Astrocyte (in vitro differentiated cells and primary cell): ENCODE results near the gene TNFAIP1. TPM values are rescaled to one million over a fixed set of nuclear protein-coding genes. Genes with fewer than 3 reads are reported as not detected.

Source experiments
- DNase-seq: peaks from one replicate; pipeline ENCODE4 v3.0.0-alpha.2; 2010; ENCODE audit warnings: low read depth
- FAIRE-seq: peaks from 2 replicates; lab custom pipeline; 2011; peaks lifted over from hg19 to GRCh38; lab: Jason Lieb, UNC
- H2AFZ ChIP-seq: 2 replicates; pipeline ENCODE4 v1.6.0; 2012; ENCODE audit warnings: low read depth, low read length, inconsistent platforms
- H3K27ac ChIP-seq: 2 replicates; pipeline ENCODE4 v1.5.1; 2011; ENCODE audit warnings: low read depth, low read length, inconsistent platforms
- H3K27me3 ChIP-seq: 2 replicates; pipeline ENCODE4 v1.6.0; 2011; ENCODE audit warnings: low read length, inconsistent platforms; ENCODE audit not compliant: insufficient read depth
- H3K36me3 ChIP-seq: 2 replicates; pipeline ENCODE4 v1.5.1; 2011; ENCODE audit warnings: low read length, inconsistent platforms; ENCODE audit not compliant: insufficient read depth
- H3K4me1 ChIP-seq: 2 replicates; pipeline ENCODE4 v1.5.1; 2011; ENCODE audit warnings: low read length, inconsistent platforms; ENCODE audit not compliant: insufficient read depth
- H3K4me2 ChIP-seq: 2 replicates; pipeline ENCODE4 v1.6.0; 2012; ENCODE audit warnings: low read length, inconsistent platforms
- H3K4me3 ChIP-seq: 2 replicates; pipeline ENCODE4 v1.5.1; 2011; ENCODE audit warnings: low read depth, mild to moderate bottlenecking, low read length, inconsistent platforms; ENCODE audit not compliant: insufficient read depth
- H3K79me2 ChIP-seq: 2 replicates; pipeline ENCODE4 v1.6.0; 2012; ENCODE audit warnings: mild to moderate bottlenecking, low read length, inconsistent platforms; ENCODE audit not compliant: insufficient read depth
- H3K9ac ChIP-seq: 2 replicates; pipeline ENCODE4 v1.6.0; 2012; ENCODE audit warnings: mild to moderate bottlenecking, low read length, inconsistent platforms
- H3K9me3 ChIP-seq: 2 replicates; pipeline ENCODE4 v1.5.1; 2012; ENCODE audit warnings: low read depth, mild to moderate bottlenecking, low read length, inconsistent platforms; ENCODE audit not compliant: insufficient read depth
- H4K20me1 ChIP-seq: 2 replicates; pipeline ENCODE4 v1.6.0; 2012; ENCODE audit warnings: low read length, inconsistent platforms; ENCODE audit not compliant: insufficient read depth
- H3K27ac Mint-ChIP-seq: one replicate; pipeline ENCODE4 v1.8.0; 2021; ENCODE audit warnings: mild to moderate bottlenecking, mixed read lengths; ENCODE audit not compliant: unreplicated experiment
- H3K27me3 Mint-ChIP-seq: one replicate; pipeline ENCODE4 v1.8.0; 2021; ENCODE audit warnings: low read depth, mixed read lengths; ENCODE audit not compliant: unreplicated experiment
- H3K36me3 Mint-ChIP-seq: one replicate; pipeline ENCODE4 v1.8.0; 2021; ENCODE audit warnings: low read depth, mixed read lengths; ENCODE audit not compliant: unreplicated experiment
- H3K4me1 Mint-ChIP-seq: one replicate; pipeline ENCODE4 v1.8.0; 2021; ENCODE audit warnings: low read depth, mixed read lengths; ENCODE audit not compliant: unreplicated experiment
- H3K4me3 Mint-ChIP-seq: one replicate; pipeline ENCODE4 v1.8.0; 2021; ENCODE audit warnings: mild to moderate bottlenecking, moderate library complexity, mixed read lengths; ENCODE audit not compliant: unreplicated experiment
- H3K9me3 Mint-ChIP-seq: one replicate; pipeline ENCODE4 v1.8.0; 2021; ENCODE audit warnings: mild to moderate bottlenecking, mixed read lengths; ENCODE audit not compliant: unreplicated experiment
- EZH2 ChIP-seq: IDR thresholded peaks from 2 replicates; pipeline ENCODE4 v1.6.1; 2012; ENCODE audit warnings: mild to moderate bottlenecking, low read length, inconsistent platforms; ENCODE audit not compliant: insufficient read depth
- total RNA-seq: library from RNA; stranded (reverse); gene quantifications from 2 replicates; pipeline ENCODE4 v1.2.1, GENCODE V29; 2021
- TF ChIP-seq, protein P1 (sequence below): IDR thresholded peaks from 2 replicates; pipeline ENCODE4 v1.5.1; 2011; ENCODE audit warnings: low read depth, mild to moderate bottlenecking, inconsistent platforms, low read length, moderate library complexity; ENCODE audit not compliant: insufficient read depth

TNFAIP1 gene
- total RNA-seq, 1 donor from 2014 or later = 100 TPM

GRCh38 chr17:28390563-28390962 lies 55.0 kb downstream of the TNFAIP1 start:
- H3K4me2 ChIP-seq = no peak overlapping the region
- TF ChIP-seq, protein P1, sequence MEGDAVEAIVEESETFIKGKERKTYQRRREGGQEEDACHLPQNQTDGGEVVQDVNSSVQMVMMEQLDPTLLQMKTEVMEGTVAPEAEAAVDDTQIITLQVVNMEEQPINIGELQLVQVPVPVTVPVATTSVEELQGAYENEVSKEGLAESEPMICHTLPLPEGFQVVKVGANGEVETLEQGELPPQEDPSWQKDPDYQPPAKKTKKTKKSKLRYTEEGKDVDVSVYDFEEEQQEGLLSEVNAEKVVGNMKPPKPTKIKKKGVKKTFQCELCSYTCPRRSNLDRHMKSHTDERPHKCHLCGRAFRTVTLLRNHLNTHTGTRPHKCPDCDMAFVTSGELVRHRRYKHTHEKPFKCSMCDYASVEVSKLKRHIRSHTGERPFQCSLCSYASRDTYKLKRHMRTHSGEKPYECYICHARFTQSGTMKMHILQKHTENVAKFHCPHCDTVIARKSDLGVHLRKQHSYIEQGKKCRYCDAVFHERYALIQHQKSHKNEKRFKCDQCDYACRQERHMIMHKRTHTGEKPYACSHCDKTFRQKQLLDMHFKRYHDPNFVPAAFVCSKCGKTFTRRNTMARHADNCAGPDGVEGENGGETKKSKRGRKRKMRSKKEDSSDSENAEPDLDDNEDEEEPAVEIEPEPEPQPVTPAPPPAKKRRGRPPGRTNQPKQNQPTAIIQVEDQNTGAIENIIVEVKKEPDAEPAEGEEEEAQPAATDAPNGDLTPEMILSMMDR = no peak
- TF ChIP-seq EZH2 = no peak
- no peaks in the 10 kb centered on the region for H3K79me2 ChIP-seq
- no peak for FAIRE-seq
- peaks cover 5% of the 10 kb centered on the region for H3K36me3 ChIP-seq
- H2AFZ ChIP-seq = no peak overlapping the region
- Mint-ChIP-seq H3K4me1 (peaks cover 17% of the 10 kb centered on the region), H3K27me3 (peaks cover 9% of the 10 kb centered on the region), H3K27ac (no peak overlapping the region), H3K9me3 (no peaks in the 10 kb centered on the region), H3K4me3 (no peak overlapping the region), H3K36me3 (peaks cover 21% of the 10 kb centered on the region)
- no peak overlapping the region for H3K4me3 ChIP-seq
- H3K4me1 ChIP-seq = peaks cover 9% of the 10 kb centered on the region
- H3K27ac ChIP-seq = no peak overlapping the region
- H3K27me3 ChIP-seq = no peaks in the 10 kb centered on the region
- no peak for DNase-seq
- no peaks in the 10 kb centered on the region for H3K9me3 ChIP-seq
- peaks cover 6% of the 10 kb centered on the region for H4K20me1 ChIP-seq
- no peak overlapping the region for H3K9ac ChIP-seq

- no peak for TF ChIP-seq EZH2
- TF ChIP-seq, protein P1 = no peak
- H3K79me2 ChIP-seq = no peaks in the 10 kb centered on the region
- H3K9ac ChIP-seq = no peak overlapping the region
- peaks cover 9% of the 10 kb centered on the region for H3K4me1 ChIP-seq
- H3K27me3 Mint-ChIP-seq = peaks cover 6% of the 10 kb centered on the region
- H3K27ac Mint-ChIP-seq = no peak overlapping the region
- H3K4me3 ChIP-seq = no peak overlapping the region
- no peak overlapping the region for H3K4me2 ChIP-seq
- no peak for FAIRE-seq
- H3K27me3 ChIP-seq = no peaks in the 10 kb centered on the region
- H3K9me3 ChIP-seq = no peaks in the 10 kb centered on the region
- no peak overlapping the region for H3K27ac ChIP-seq
- H2AFZ ChIP-seq = no peak overlapping the region
- H3K4me3 Mint-ChIP-seq = no peak overlapping the region
- DNase-seq = no peak
- H3K9me3 Mint-ChIP-seq = no peaks in the 10 kb centered on the region
- H3K36me3 ChIP-seq = peaks cover 5% of the 10 kb centered on the region
- peaks cover 21% of the 10 kb centered on the region for H3K36me3 Mint-ChIP-seq
- H4K20me1 ChIP-seq = peaks cover 6% of the 10 kb centered on the region
- H3K4me1 Mint-ChIP-seq = peaks cover 17% of the 10 kb centered on the region
Observed at GRCh38 chr17:28390984-28391383, 55.4 kb downstream of the TNFAIP1 start.

DNA sequence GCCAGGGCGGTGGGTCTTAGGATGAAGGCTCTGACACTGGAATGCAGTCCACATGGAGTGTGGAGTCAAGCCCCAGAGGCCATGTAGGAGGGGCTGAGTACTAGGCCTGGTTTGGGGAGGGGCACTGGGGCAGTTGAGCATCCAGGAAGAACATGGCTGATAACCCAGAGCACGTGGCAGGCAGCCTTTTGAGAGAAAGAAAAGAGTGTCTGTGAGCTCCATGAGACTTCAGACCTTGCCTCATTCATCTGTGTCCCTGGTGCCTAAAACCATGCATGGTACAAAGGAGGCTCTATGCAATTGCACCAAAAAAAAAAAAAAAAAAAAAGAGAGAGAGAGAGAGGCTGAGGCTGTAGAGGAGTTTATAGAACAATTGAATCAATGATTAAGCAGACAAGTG lies 55.8 kb downstream of the TNFAIP1 start:
- Mint-ChIP-seq H3K36me3 (peaks cover 21% of the 10 kb centered on the region), H3K27ac (no peak overlapping the region), H3K9me3 (no peaks in the 10 kb centered on the region), H3K4me1 (peaks cover 17% of the 10 kb centered on the region), H3K27me3 (peaks cover 3% of the 10 kb centered on the region), H3K4me3 (no peak overlapping the region)
- Histone ChIP-seq H4K20me1 (peaks cover 6% of the 10 kb centered on the region), H2AFZ (no peak overlapping the region), H3K79me2 (no peaks in the 10 kb centered on the region), H3K4me2 (no peak overlapping the region), H3K9ac (no peak overlapping the region), H3K27me3 (no peaks in the 10 kb centered on the region), H3K4me3 (no peak overlapping the region), H3K36me3 (peaks cover 5% of the 10 kb centered on the region), H3K27ac (no peak overlapping the region), H3K4me1 (peaks cover 9% of the 10 kb centered on the region), H3K9me3 (no peaks in the 10 kb centered on the region)
- FAIRE-seq (no peak), DNase-seq (no peak)
- no peak for TF ChIP-seq EZH2
- TF ChIP-seq, protein P1 = no peak
